Measurements from ENCODE around the gene PXN.
"Not testable (repeated sequence)": the region's sequence is repeated elsewhere in the genome, so short reads cannot be mapped to it uniquely, and the experiment has no call there.

PXN gene

GRCh38 chr12:120224304-120225199 lies 41.0 kb downstream of the PXN start:
- no peak for DNase-seq

GRCh38 chr12:120223458-120224303 lies 41.8 kb downstream of the PXN start:
- no peak for DNase-seq

- no peak for DNase-seq
These were observed 43.2 kb downstream of the PXN start for GRCh38 chr12:120222288-120222832.

GRCh38 chr12:120221576-120221900 lies 44.0 kb downstream of the PXN start:
- DNase-seq: no peak

GRCh38 chr12:120220838-120221575 lies 44.5 kb downstream of the PXN start:
- DNase-seq: no peak

GRCh38 chr12:120218680-120219606 lies 46.6 kb downstream of the PXN start:
- DNase-seq: no peak

- no peak for DNase-seq
These were observed 48.6 kb downstream of the PXN start for GRCh38 chr12:120216742-120217605.

GRCh38 chr12:120215766-120216735 lies 49.5 kb downstream of the PXN start:
- DNase-seq: no peak

GRCh38 chr12:120215357-120215735 lies 50.2 kb downstream of the PXN start:
- DNase-seq: no peak

GRCh38 chr12:120214626-120215356 lies 50.7 kb downstream of the PXN start:
- no peak for DNase-seq

- DNase-seq: no peak
These were observed 51.8 kb downstream of the PXN start for GRCh38 chr12:120213758-120214157.

GRCh38 chr12:120213182-120213581 lies 52.3 kb downstream of the PXN start:
- DNase-seq: not testable (repeated sequence)

GRCh38 chr12:120212301-120212700 lies 53.2 kb downstream of the PXN start:
- DNase-seq: no peak

- no peak for DNase-seq
These were observed 53.6 kb downstream of the PXN start for GRCh38 chr12:120211904-120212283.

GRCh38 chr12:120211243-120211903 lies 54.2 kb downstream of the PXN start:
- no peak for DNase-seq

GRCh38 chr12:120209851-120210250 lies 55.7 kb downstream of the PXN start:
- DNase-seq: no peak

- DNase-seq: no peak
These were observed 58.3 kb downstream of the PXN start for GRCh38 chr12:120207227-120207626.

GRCh38 chr12:120206781-120207180 lies 58.7 kb downstream of the PXN start:
- not testable (repeated sequence) for DNase-seq
